ENCODE measurements around the gene TMA7B.

- TF ChIP-seq, protein P1, sequence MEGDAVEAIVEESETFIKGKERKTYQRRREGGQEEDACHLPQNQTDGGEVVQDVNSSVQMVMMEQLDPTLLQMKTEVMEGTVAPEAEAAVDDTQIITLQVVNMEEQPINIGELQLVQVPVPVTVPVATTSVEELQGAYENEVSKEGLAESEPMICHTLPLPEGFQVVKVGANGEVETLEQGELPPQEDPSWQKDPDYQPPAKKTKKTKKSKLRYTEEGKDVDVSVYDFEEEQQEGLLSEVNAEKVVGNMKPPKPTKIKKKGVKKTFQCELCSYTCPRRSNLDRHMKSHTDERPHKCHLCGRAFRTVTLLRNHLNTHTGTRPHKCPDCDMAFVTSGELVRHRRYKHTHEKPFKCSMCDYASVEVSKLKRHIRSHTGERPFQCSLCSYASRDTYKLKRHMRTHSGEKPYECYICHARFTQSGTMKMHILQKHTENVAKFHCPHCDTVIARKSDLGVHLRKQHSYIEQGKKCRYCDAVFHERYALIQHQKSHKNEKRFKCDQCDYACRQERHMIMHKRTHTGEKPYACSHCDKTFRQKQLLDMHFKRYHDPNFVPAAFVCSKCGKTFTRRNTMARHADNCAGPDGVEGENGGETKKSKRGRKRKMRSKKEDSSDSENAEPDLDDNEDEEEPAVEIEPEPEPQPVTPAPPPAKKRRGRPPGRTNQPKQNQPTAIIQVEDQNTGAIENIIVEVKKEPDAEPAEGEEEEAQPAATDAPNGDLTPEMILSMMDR (IDR thresholded peaks at IDR 0.05): no peak
- no peak for TF ChIP-seq POLR2A (IDR thresholded peaks at IDR 0.05)
Measured at GRCh38 chr22:39984746-39985145, 24.5 kb downstream of the TMA7B start.
